Parathyroid adenoma (tissue), 2 donors: ENCODE data around the gene STAB2.

ENCODE experiments used
- H2AFZ ChIP-seq: fragments of 300-600 bp; sonication (generic); one replicate; pipeline ENCODE4 v1.7.0; 2017; ENCODE audit warnings: antibody characterized with exemption, mild to moderate bottlenecking
- H3K27ac ChIP-seq: fragments of 300-600 bp; sonication (generic); one replicate; pipeline ENCODE4 v1.7.0; 2017
- H3K27me3 ChIP-seq: fragments of 300-600 bp; sonication (generic); one replicate; pipeline ENCODE4 v1.7.0; 2017; ENCODE audit warnings: low read length; ENCODE audit not compliant: control insufficient read depth, insufficient read depth
- H3K36me3 ChIP-seq: fragments of 300-600 bp; sonication (generic); one replicate; pipeline ENCODE4 v1.7.0; 2017; ENCODE audit warnings: low read length; ENCODE audit not compliant: control insufficient read depth, insufficient read depth
- H3K4me1 ChIP-seq: fragments of 300-600 bp; sonication (generic); one replicate; pipeline ENCODE4 v1.7.0; 2017; ENCODE audit warnings: control low read depth
- H3K4me2 ChIP-seq: fragments of 300-600 bp; sonication (generic); one replicate; pipeline ENCODE4 v1.7.0; 2017; ENCODE audit warnings: low read length
- H3K4me3 ChIP-seq: fragments of 300-600 bp; sonication (generic); one replicate; pipeline ENCODE4 v1.7.0; 2017; ENCODE audit warnings: low read depth, low read length
- H3K79me2 ChIP-seq: fragments of 300-600 bp; sonication (generic); one replicate; pipeline ENCODE4 v1.7.0; 2017; ENCODE audit warnings: control low read depth
- H3K9ac ChIP-seq: fragments of 300-600 bp; sonication (generic); one replicate; pipeline ENCODE4 v1.7.0; 2017; ENCODE audit warnings: mild to moderate bottlenecking
- H3K9me3 ChIP-seq: fragments of 300-600 bp; sonication (generic); one replicate; pipeline ENCODE4 v1.7.0; 2017; ENCODE audit warnings: low read length; ENCODE audit not compliant: control insufficient read depth
- TF ChIP-seq, protein P1 (sequence below): fragments of 300-600 bp; sonication (generic); IDR thresholded peaks from one replicate; pipeline ENCODE4 v1.7.0; 2017; ENCODE audit warnings: antibody characterized with exemption, mild to moderate bottlenecking
- donor health status: primary hyperparathyroidism.

Gene STAB2

GRCh38 chr12:103546959-103547358, 40.1 kb upstream of the STAB2 start:
- Histone ChIP-seq H3K4me1 (no peaks in the 10 kb centered on the region), H3K36me3 (no peaks in the 10 kb centered on the region), H3K27me3 (no peaks in the 10 kb centered on the region), H2AFZ (no peak overlapping the region), H3K4me2 (no peak overlapping the region), H3K9me3 (no peaks in the 10 kb centered on the region), H3K79me2 (no peaks in the 10 kb centered on the region), H3K9ac (no peak overlapping the region), H3K27ac (no peak overlapping the region), H3K4me3 (no peak overlapping the region)
- TF ChIP-seq, protein P1, sequence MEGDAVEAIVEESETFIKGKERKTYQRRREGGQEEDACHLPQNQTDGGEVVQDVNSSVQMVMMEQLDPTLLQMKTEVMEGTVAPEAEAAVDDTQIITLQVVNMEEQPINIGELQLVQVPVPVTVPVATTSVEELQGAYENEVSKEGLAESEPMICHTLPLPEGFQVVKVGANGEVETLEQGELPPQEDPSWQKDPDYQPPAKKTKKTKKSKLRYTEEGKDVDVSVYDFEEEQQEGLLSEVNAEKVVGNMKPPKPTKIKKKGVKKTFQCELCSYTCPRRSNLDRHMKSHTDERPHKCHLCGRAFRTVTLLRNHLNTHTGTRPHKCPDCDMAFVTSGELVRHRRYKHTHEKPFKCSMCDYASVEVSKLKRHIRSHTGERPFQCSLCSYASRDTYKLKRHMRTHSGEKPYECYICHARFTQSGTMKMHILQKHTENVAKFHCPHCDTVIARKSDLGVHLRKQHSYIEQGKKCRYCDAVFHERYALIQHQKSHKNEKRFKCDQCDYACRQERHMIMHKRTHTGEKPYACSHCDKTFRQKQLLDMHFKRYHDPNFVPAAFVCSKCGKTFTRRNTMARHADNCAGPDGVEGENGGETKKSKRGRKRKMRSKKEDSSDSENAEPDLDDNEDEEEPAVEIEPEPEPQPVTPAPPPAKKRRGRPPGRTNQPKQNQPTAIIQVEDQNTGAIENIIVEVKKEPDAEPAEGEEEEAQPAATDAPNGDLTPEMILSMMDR = no peak

DNA sequence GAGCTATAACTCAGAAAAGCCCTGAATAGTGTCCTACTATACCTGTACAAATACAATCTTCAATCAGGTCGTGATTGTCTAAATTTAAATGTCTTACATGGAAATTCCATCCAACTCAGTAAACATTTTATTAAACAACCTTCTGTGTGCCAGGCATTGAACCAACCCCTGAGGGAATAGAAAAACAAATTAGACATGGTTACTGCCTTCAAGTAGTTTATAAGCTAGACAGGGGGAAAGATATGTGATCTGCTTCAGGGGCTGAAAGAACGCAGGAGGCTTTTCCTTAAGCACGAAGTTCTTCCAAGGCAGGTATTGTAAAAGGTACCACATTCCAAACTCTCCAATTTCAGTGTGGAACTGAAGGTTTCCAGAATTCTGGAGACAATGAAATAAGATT, 39.7 kb upstream of the STAB2 start:
- Histone ChIP-seq H3K27ac (no peak overlapping the region), H3K27me3 (no peaks in the 10 kb centered on the region), H3K79me2 (no peaks in the 10 kb centered on the region), H3K4me3 (no peak overlapping the region), H3K36me3 (no peaks in the 10 kb centered on the region), H3K4me2 (no peak overlapping the region), H2AFZ (no peak overlapping the region), H3K4me1 (no peaks in the 10 kb centered on the region), H3K9ac (no peak overlapping the region), H3K9me3 (no peaks in the 10 kb centered on the region)
- TF ChIP-seq, protein P1 = no peak

GRCh38 chr12:103547929-103548328, 39.1 kb upstream of the STAB2 start:
- Histone ChIP-seq H3K36me3 (no peaks in the 10 kb centered on the region), H3K9ac (no peak overlapping the region), H3K4me2 (no peak overlapping the region), H2AFZ (no peak overlapping the region), H3K27ac (no peak overlapping the region), H3K4me3 (no peak overlapping the region), H3K4me1 (no peaks in the 10 kb centered on the region), H3K79me2 (no peaks in the 10 kb centered on the region), H3K27me3 (no peaks in the 10 kb centered on the region), H3K9me3 (no peaks in the 10 kb centered on the region)
- TF ChIP-seq, protein P1 = no peak

GRCh38 chr12:103548622-103549601, 38.2 kb upstream of the STAB2 start:
- Histone ChIP-seq H2AFZ (no peak overlapping the region), H3K27me3 (no peaks in the 10 kb centered on the region), H3K9me3 (no peaks in the 10 kb centered on the region), H3K4me1 (no peaks in the 10 kb centered on the region), H3K79me2 (no peaks in the 10 kb centered on the region), H3K4me3 (no peak overlapping the region), H3K4me2 (no peak overlapping the region), H3K27ac (no peak overlapping the region), H3K9ac (no peak overlapping the region), H3K36me3 (no peaks in the 10 kb centered on the region)
- TF ChIP-seq, protein P1 = peak; percentile 75
